Glutamatergic neuron (in vitro differentiated cells): ENCODE measurements around the gene ABHD17A. TPM values are rescaled to one million over a fixed set of nuclear protein-coding genes. Genes with fewer than 3 reads are reported as not detected.
"Not testable (repeated sequence)": the region's sequence is repeated elsewhere in the genome, so short reads cannot be mapped to it uniquely, and the experiment has no call there.

Source experiments
- DNase-seq: peaks from one replicate; pipeline ENCODE4 v3.0.0; 2022
- H3K27ac Mint-ChIP-seq: one replicate; pipeline ENCODE4 v1.8.0; 2020; ENCODE audit warnings: mild to moderate bottlenecking, mixed read lengths, inconsistent platforms; ENCODE audit not compliant: unreplicated experiment
- H3K27me3 Mint-ChIP-seq: one replicate; pipeline ENCODE4 v1.8.0; 2020; ENCODE audit warnings: mild to moderate bottlenecking, moderate library complexity, mixed read lengths, inconsistent platforms; ENCODE audit not compliant: unreplicated experiment
- H3K36me3 Mint-ChIP-seq: one replicate; pipeline ENCODE4 v1.8.0; 2020; ENCODE audit warnings: mild to moderate bottlenecking, mixed read lengths, inconsistent platforms; ENCODE audit not compliant: unreplicated experiment
- H3K4me1 Mint-ChIP-seq: one replicate; pipeline ENCODE4 v1.8.0; 2020; ENCODE audit warnings: mild to moderate bottlenecking, low read depth, mixed read lengths, inconsistent platforms; ENCODE audit not compliant: unreplicated experiment
- H3K4me3 Mint-ChIP-seq: one replicate; pipeline ENCODE4 v1.8.0; 2020; ENCODE audit warnings: mild to moderate bottlenecking, mixed read lengths, inconsistent platforms; ENCODE audit not compliant: unreplicated experiment
- H3K9me3 Mint-ChIP-seq: one replicate; pipeline ENCODE4 v1.8.0; 2020; ENCODE audit warnings: mild to moderate bottlenecking, moderate library complexity, mixed read lengths, inconsistent platforms; ENCODE audit not compliant: unreplicated experiment
- long read RNA-seq: library from polyadenylated mRNA; unstranded; transcript quantifications from one replicate; pipeline ENCODE4 v2.0.0, GENCODE V29; 2020; ENCODE audit not compliant: unreplicated experiment
- total RNA-seq: library from RNA; stranded (reverse); fragmentation: NEBNext Ultra II Directional; extraction: Animal tissue kit (Norgen Biotek cat#: 25700); gene quantifications from one replicate; pipeline ENCODE4 v1.2.1, GENCODE V29; 2021; ENCODE audit not compliant: unreplicated experiment
- TF ChIP-seq, protein P1 (sequence below): fragments of 200-600 bp; sonication (generic); IDR thresholded peaks from one replicate; pipeline ENCODE4 v1.5.0; 2021; ENCODE audit not compliant: partially characterized antibody, unreplicated experiment

Gene ABHD17A
- total RNA-seq: 75.1 TPM
- long read RNA-seq, partial matches to known transcripts: 4 of 8 reads
- long read RNA-seq, other reads (novel, unspliced or antisense): 3 of 8 reads

DNA sequence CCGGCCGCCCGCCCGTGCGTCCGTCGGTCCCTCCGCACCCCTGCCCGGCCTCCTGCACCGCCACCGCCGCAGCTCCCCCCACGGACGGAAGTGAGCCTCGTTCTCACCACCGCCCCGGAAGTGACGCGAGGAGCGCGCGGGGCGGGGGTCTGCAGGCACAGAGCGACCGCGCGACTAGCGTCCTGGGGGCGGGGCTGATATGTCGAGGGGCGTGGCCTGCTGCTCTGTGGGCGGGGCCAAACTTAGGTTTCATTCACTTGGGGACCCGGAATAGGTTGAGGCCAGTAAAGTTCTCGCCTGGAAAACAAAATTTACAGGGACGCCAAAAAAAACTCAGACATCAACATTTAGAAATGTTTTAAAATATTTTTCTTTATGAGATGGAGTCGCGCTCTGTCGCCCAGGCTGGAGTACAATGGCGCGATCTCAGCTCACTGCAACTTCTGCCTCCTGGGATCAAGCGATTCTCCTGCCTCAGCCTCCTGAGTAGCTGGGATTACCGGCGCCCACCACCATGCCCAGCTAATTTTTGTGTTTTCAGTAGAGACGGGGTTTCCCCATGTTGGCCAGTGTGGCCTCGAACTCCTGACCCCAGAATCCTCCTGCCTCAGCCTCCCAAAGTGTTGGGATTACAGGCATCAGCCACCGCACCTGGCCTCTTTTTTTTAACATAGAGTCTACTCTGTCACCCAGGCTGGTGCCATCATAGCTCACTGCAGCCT lies at the start of gene ABHD17A:
Gene ABHD17A (minus strand): TSS at position 99 of the 722 bp plus-strand sequence. CDS start 3,930 bp downstream, outside the sequence.
- not testable (repeated sequence) for H3K36me3 Mint-ChIP-seq, H3K9me3 Mint-ChIP-seq, H3K27me3 Mint-ChIP-seq
- peak; percentile 93 for DNase-seq
- peak within 1 kb of the TSS; percentile 85 for H3K27ac Mint-ChIP-seq
- peaks cover 26% of the 10 kb centered on the region for H3K4me1 Mint-ChIP-seq
- peak within 1 kb of the TSS; percentile 99 for H3K4me3 Mint-ChIP-seq

DNA sequence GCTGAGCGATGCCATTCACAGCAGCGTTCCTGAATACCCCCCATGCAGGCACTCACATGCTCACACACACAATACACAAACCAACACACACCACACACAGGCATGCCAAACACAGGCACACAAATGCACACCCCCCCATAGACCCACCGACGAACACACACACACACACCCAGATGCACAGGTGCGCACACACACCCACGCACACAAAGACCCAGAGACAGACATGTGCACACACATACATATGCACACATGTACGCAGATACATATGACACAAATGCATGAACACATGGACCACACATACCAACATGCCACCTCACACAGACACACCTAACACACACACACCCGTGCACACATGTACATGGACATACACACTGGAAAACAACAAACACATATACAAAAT lies 48.6 kb upstream of the ABHD17A start:
- H3K36me3 Mint-ChIP-seq: peaks cover 9% of the 10 kb centered on the region
- DNase-seq: no peak
- peaks cover 17% of the 10 kb centered on the region for H3K27me3 Mint-ChIP-seq
- peak overlapping the region; percentile 9 for H3K27ac Mint-ChIP-seq
- H3K9me3 Mint-ChIP-seq: peaks cover 14% of the 10 kb centered on the region
- TF ChIP-seq, protein P1, sequence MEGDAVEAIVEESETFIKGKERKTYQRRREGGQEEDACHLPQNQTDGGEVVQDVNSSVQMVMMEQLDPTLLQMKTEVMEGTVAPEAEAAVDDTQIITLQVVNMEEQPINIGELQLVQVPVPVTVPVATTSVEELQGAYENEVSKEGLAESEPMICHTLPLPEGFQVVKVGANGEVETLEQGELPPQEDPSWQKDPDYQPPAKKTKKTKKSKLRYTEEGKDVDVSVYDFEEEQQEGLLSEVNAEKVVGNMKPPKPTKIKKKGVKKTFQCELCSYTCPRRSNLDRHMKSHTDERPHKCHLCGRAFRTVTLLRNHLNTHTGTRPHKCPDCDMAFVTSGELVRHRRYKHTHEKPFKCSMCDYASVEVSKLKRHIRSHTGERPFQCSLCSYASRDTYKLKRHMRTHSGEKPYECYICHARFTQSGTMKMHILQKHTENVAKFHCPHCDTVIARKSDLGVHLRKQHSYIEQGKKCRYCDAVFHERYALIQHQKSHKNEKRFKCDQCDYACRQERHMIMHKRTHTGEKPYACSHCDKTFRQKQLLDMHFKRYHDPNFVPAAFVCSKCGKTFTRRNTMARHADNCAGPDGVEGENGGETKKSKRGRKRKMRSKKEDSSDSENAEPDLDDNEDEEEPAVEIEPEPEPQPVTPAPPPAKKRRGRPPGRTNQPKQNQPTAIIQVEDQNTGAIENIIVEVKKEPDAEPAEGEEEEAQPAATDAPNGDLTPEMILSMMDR: no peak
- H3K4me1 Mint-ChIP-seq: peaks cover 6% of the 10 kb centered on the region
- H3K4me3 Mint-ChIP-seq: no peak overlapping the region

DNA sequence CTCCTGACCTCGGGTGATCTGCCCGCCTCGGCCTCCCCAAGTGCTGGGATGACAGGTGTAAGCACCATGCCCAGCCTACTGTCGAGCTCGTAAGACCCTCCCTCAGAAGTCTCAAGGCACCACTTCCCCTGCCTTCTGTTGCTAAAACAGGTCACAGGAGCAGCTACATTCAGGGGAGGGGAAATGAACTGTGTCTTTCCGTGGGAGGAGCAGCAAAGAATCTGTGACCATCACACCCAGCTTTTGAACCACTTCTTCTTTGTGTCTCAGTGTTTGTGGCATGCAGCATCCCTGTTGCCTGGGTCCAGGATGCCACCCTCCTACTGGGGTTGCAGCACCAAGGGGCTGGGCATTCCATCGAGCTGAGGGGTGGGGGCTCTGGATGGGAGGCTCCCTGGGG lies 47.9 kb upstream of the ABHD17A start:
- DNase-seq: no peak
- TF ChIP-seq, protein P1: no peak
- H3K4me1 Mint-ChIP-seq: peaks cover 6% of the 10 kb centered on the region
- peaks cover 17% of the 10 kb centered on the region for H3K27me3 Mint-ChIP-seq
- no peak overlapping the region for H3K27ac Mint-ChIP-seq
- no peak overlapping the region for H3K4me3 Mint-ChIP-seq
- H3K36me3 Mint-ChIP-seq: peaks cover 9% of the 10 kb centered on the region
- peaks cover 14% of the 10 kb centered on the region for H3K9me3 Mint-ChIP-seq

DNA sequence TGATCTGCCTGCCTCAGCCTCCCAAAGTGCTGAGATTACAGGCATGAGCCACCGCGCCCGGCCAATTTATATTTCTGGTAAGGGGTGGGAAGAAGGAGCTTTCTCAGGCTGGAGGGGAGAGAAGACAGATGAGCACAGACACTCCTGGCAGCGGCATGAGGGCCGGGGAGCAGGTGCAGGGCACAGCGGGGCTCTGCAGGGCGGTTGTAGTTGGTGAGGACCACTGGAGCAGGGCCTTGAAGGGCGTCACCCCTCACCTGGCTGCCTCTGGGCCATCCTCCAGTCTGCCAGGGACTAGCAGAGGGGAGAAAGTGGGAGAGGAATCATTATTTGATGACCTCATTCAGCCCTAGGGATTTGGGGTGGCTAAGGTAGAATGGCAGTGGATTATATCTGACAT lies 47.1 kb upstream of the ABHD17A start:
- Mint-ChIP-seq H3K9me3 (peaks cover 14% of the 10 kb centered on the region), H3K4me1 (peaks cover 6% of the 10 kb centered on the region), H3K36me3 (peaks cover 9% of the 10 kb centered on the region), H3K4me3 (peak overlapping the region; percentile 34), H3K27ac (no peak overlapping the region), H3K27me3 (peaks cover 17% of the 10 kb centered on the region)
- TF ChIP-seq, protein P1: no peak
- DNase-seq: no peak

DNA sequence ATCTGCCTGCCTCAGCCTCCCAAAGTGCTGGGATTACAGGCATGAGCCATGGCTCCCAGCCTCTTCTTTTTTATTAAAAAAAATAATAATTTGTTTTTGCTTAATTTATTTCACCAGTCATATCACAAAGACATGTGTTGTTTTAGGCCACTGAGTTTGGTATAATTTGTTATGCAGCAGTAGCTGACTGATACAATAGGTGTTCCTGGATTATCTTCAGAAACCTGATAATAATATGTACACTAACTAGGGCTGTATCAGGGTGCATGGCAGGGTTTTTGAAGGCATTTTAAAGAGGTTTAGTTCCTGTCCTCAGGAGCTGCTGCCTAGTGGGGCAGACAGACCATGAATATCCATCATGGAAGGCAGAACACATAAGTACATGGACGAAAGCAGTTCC lies 46.1 kb upstream of the ABHD17A start:
- Mint-ChIP-seq H3K36me3 (peaks cover 9% of the 10 kb centered on the region), H3K27ac (no peak overlapping the region), H3K9me3 (peaks cover 12% of the 10 kb centered on the region), H3K4me3 (no peak overlapping the region), H3K4me1 (peaks cover 6% of the 10 kb centered on the region), H3K27me3 (peaks cover 15% of the 10 kb centered on the region)
- TF ChIP-seq, protein P1: no peak
- DNase-seq: no peak
